H9 (cell line): Measurements from ENCODE around the gene KLF13. TPM values are rescaled to one million over a fixed set of nuclear protein-coding genes. Genes with fewer than 3 reads are reported as not detected.

Experiments
- DNase-seq: peaks from one replicate; pipeline ENCODE4 v3.0.0-alpha.2; 2017
- H2AFZ ChIP-seq: one replicate; pipeline ENCODE4 v1.6.1; 2013; ENCODE audit warnings: mild to moderate bottlenecking, low read length, control low read depth, moderate library complexity
- H2AK5ac ChIP-seq: 2 replicates; pipeline ENCODE4 v1.6.1; 2013; ENCODE audit warnings: low read length, control low read depth, mixed read lengths; ENCODE audit not compliant: insufficient read length
- H2BK120ac ChIP-seq: one replicate; pipeline ENCODE4 v1.6.1; 2013; ENCODE audit warnings: low read depth, mild to moderate bottlenecking, low read length, control low read depth, inconsistent platforms; ENCODE audit not compliant: poor library complexity, severe bottlenecking
- H2BK12ac ChIP-seq: 2 replicates; pipeline ENCODE4 v1.6.1; 2013; ENCODE audit warnings: low read length, control low read depth, mixed read lengths, low read depth; ENCODE audit not compliant: insufficient read length
- H2BK15ac ChIP-seq: 2 replicates; pipeline ENCODE4 v1.6.1; 2013; ENCODE audit warnings: low read depth, low read length, control low read depth
- H2BK20ac ChIP-seq: one replicate; pipeline ENCODE4 v1.6.1; 2013; ENCODE audit warnings: low read depth, mild to moderate bottlenecking, low read length, control low read depth, inconsistent platforms; ENCODE audit not compliant: poor library complexity, severe bottlenecking
- H2BK5ac ChIP-seq: 2 replicates; pipeline ENCODE4 v1.6.1; 2013; ENCODE audit warnings: low read length, control low read depth, mixed read lengths; ENCODE audit not compliant: insufficient read length
- H3K14ac ChIP-seq: 2 replicates; pipeline ENCODE4 v1.6.1; 2013; ENCODE audit warnings: low read length, control low read depth; ENCODE audit not compliant: insufficient read depth
- H3K18ac ChIP-seq: 2 replicates; pipeline ENCODE4 v1.6.1; 2013; ENCODE audit warnings: low read depth, mild to moderate bottlenecking, mixed read lengths, low read length, control low read depth; ENCODE audit not compliant: insufficient read length
- H3K23ac ChIP-seq: 2 replicates; pipeline ENCODE4 v1.6.1; 2013; ENCODE audit warnings: low read length, control low read depth, mixed read lengths, low read depth; ENCODE audit not compliant: insufficient read length
- H3K23me2 ChIP-seq: 2 replicates; pipeline ENCODE4 v1.6.1; 2013; ENCODE audit warnings: low read depth, mild to moderate bottlenecking, mixed read lengths, low read length, control low read depth; ENCODE audit not compliant: insufficient read length, poor library complexity, severe bottlenecking
- H3K27ac ChIP-seq: 2 replicates; pipeline ENCODE4 v1.5.1; 2013; ENCODE audit warnings: low read length, control low read depth, mixed read lengths, low read depth; ENCODE audit not compliant: insufficient read length
- H3K27me3 ChIP-seq: 2 replicates; pipeline ENCODE4 v1.6.1; 2013; ENCODE audit warnings: low read length, control low read depth, inconsistent platforms; ENCODE audit not compliant: insufficient read depth
- H3K4ac ChIP-seq: 2 replicates; pipeline ENCODE4 v1.6.1; 2013; ENCODE audit warnings: low read depth, mild to moderate bottlenecking, control low read depth, inconsistent platforms, low read length, moderate library complexity
- H3K4me1 ChIP-seq: 2 replicates; pipeline ENCODE4 v1.6.1; 2013; ENCODE audit warnings: low read length, control low read depth, inconsistent platforms; ENCODE audit not compliant: insufficient read depth
- H3K4me2 ChIP-seq: 2 replicates; pipeline ENCODE4 v1.6.1; 2013; ENCODE audit warnings: low read length, control low read depth, mixed read lengths; ENCODE audit not compliant: insufficient read length, insufficient read depth
- H3K56ac ChIP-seq: 2 replicates; pipeline ENCODE4 v1.6.1; 2013; ENCODE audit warnings: low read depth, mild to moderate bottlenecking, mixed read lengths, low read length, control low read depth; ENCODE audit not compliant: insufficient read length
- H3K79me1 ChIP-seq: 2 replicates; pipeline ENCODE4 v1.6.1; 2013; ENCODE audit warnings: low read depth, mild to moderate bottlenecking, moderate library complexity, low read length, control low read depth, inconsistent platforms; ENCODE audit not compliant: insufficient read depth, poor library complexity, severe bottlenecking
- H3K79me2 ChIP-seq: 2 replicates; pipeline ENCODE4 v1.6.1; 2013; ENCODE audit warnings: low read length, control low read depth, inconsistent platforms; ENCODE audit not compliant: insufficient read depth
- H3K9ac ChIP-seq: 2 replicates; pipeline ENCODE4 v1.6.1; 2013; ENCODE audit warnings: low read length, control low read depth, mixed read lengths; ENCODE audit not compliant: insufficient read length; ENCODE audit errors: extremely low read depth
- H3K9me3 ChIP-seq: one replicate; pipeline ENCODE4 v1.6.1; 2013; ENCODE audit warnings: low read depth, low read length, inconsistent platforms; ENCODE audit not compliant: control insufficient read depth
- H3T11ph ChIP-seq: one replicate; pipeline ENCODE4 v1.6.1; 2013; ENCODE audit warnings: mild to moderate bottlenecking, low read length, control low read depth, inconsistent platforms
- H4K20me1 ChIP-seq: one replicate; pipeline ENCODE4 v1.6.1; 2013; ENCODE audit not compliant: control insufficient read depth, insufficient read length, insufficient read depth
- H4K5ac ChIP-seq: 2 replicates; pipeline ENCODE4 v1.6.1; 2013; ENCODE audit warnings: low read depth, mild to moderate bottlenecking, mixed read lengths, low read length, control low read depth; ENCODE audit not compliant: insufficient read length
- H4K8ac ChIP-seq: replicated peaks from 2 replicates; pipeline ENCODE4 v1.6.1; 2013; ENCODE audit warnings: low read length, control low read depth, mixed read lengths, low read depth; ENCODE audit not compliant: insufficient read length
- H4K91ac ChIP-seq: 2 replicates; pipeline ENCODE4 v1.6.1; 2013; ENCODE audit warnings: low read depth, mild to moderate bottlenecking, moderate library complexity, mixed read lengths, low read length, control low read depth; ENCODE audit not compliant: insufficient read length
- H3K27ac Mint-ChIP-seq, 3 experiments: 2 replicates in 2 of 3; 3 replicates in 1 of 3; pipeline ENCODE4 v1.8.0; 2020 to 2021; ENCODE audit warnings: mixed read lengths in 3 of 3, mild to moderate bottlenecking in 1 of 3, moderate library complexity in 1 of 3
- H3K27me3 Mint-ChIP-seq: 2 replicates; pipeline ENCODE4 v1.8.0; 2021; ENCODE audit warnings: low read depth, mild to moderate bottlenecking, moderate library complexity, mixed read lengths
- H3K36me3 Mint-ChIP-seq, 3 experiments: 2 replicates in 2 of 3; 3 replicates in 1 of 3; pipeline ENCODE4 v1.8.0; 2020 to 2021; ENCODE audit warnings: low read depth in 3 of 3, mixed read lengths in 3 of 3; ENCODE audit not compliant: insufficient read depth in 1 of 3
- H3K4me1 Mint-ChIP-seq, 2 experiments: 2 replicates each; pipeline ENCODE4 v1.8.0; 2020; ENCODE audit warnings: mixed read lengths in 2 of 2
- H3K4me3 Mint-ChIP-seq, 2 experiments: 2 replicates in 1 of 2; 3 replicates in 1 of 2; pipeline ENCODE4 v1.8.0; 2020 to 2021; ENCODE audit warnings: mild to moderate bottlenecking in 2 of 2, mixed read lengths in 2 of 2, moderate library complexity in 1 of 2
- H3K9me3 Mint-ChIP-seq, 2 experiments: 2 replicates in 1 of 2; 3 replicates in 1 of 2; pipeline ENCODE4 v1.8.0; 2020; ENCODE audit warnings: mild to moderate bottlenecking in 2 of 2, mixed read lengths in 2 of 2, moderate library complexity in 1 of 2
- WGBS: extraction: QIAGEN DNeasy Blood & Tissue Kit; methylation state at CpG from one replicate; pipeline ENCODE4 v1.1.7; 2013; ENCODE audit warnings: missing lambda C conversion rate, low lambda C conversion rate, mixed read lengths; ENCODE audit not compliant: insufficient read length; ENCODE audit errors: extremely low coverage; 5-methylcytosine and 5-hydroxymethylcytosine counted together
- total RNA-seq: library from RNA; stranded (reverse); gene quantifications from 2 replicates; pipeline ENCODE4 v1.2.1, GENCODE V29; 2021
- TF ChIP-seq, protein P1 (sequence below): fragments of 200-600 bp; sonication (generic); conservative IDR thresholded peaks from 3 replicates; pipeline ENCODE4 v1.8.0; 2021; ENCODE audit warnings: antibody characterized with exemption, mild to moderate bottlenecking

KLF13 gene
- total RNA-seq, 1 experiment from 2014 or later, result 33.4 TPM

GRCh38 chr15:31341071-31341470, 14.4 kb downstream of the KLF13 start:
- Histone ChIP-seq H3K27ac (no peak overlapping the region), H3K9ac (no peak overlapping the region), H2BK15ac (no peak overlapping the region), H3K23ac (no peak overlapping the region), H3K4ac (no peak overlapping the region), H2BK5ac (no peak overlapping the region), H4K91ac (no peak overlapping the region), H2AK5ac (no peak overlapping the region), H3K79me2 (peaks cover 11% of the 10 kb centered on the region; the same call in 1 of the 2 replicates), H4K20me1 (peaks cover 3% of the 10 kb centered on the region), H3K4me2 (no peak overlapping the region), H2AFZ (no peak overlapping the region), H4K5ac (no peak overlapping the region), H3T11ph (no peak overlapping the region), H3K79me1 (no peaks in the 10 kb centered on the region), H3K27me3 (no peaks in the 10 kb centered on the region), H3K4me1 (no peaks in the 10 kb centered on the region), H3K23me2 (no peaks in the 10 kb centered on the region), H2BK20ac (no peak overlapping the region), H2BK120ac (no peak overlapping the region), H3K14ac (no peak overlapping the region), H4K8ac (no peak overlapping the region), H3K9me3 (no peaks in the 10 kb centered on the region), H2BK12ac (no peak overlapping the region), H3K18ac (no peak overlapping the region), H3K56ac (no peak overlapping the region)
- Mint-ChIP-seq H3K9me3 (no peaks in the 10 kb centered on the region), H3K27ac (peak overlapping the region in 1 of 3 experiments; percentile 69; a peak in 2 of 7 replicates), H3K27me3 (no peaks in the 10 kb centered on the region), H3K4me3 (no peak overlapping the region), H3K4me1 (peaks cover 41 to 49% of the 10 kb centered on the region in 2 experiments), H3K36me3 (no peaks in the 10 kb centered on the region; a peak in 1 of 7 replicates)
- TF ChIP-seq, protein P1, sequence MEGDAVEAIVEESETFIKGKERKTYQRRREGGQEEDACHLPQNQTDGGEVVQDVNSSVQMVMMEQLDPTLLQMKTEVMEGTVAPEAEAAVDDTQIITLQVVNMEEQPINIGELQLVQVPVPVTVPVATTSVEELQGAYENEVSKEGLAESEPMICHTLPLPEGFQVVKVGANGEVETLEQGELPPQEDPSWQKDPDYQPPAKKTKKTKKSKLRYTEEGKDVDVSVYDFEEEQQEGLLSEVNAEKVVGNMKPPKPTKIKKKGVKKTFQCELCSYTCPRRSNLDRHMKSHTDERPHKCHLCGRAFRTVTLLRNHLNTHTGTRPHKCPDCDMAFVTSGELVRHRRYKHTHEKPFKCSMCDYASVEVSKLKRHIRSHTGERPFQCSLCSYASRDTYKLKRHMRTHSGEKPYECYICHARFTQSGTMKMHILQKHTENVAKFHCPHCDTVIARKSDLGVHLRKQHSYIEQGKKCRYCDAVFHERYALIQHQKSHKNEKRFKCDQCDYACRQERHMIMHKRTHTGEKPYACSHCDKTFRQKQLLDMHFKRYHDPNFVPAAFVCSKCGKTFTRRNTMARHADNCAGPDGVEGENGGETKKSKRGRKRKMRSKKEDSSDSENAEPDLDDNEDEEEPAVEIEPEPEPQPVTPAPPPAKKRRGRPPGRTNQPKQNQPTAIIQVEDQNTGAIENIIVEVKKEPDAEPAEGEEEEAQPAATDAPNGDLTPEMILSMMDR, result no peak
- no peak for DNase-seq
- WGBS, result no CpG with 5 or more reads among the region's 4 CpGs
